ENCODE data around the gene STRN3.

GRCh38 chr14:30925254-30925653 lies 100.9 kb downstream of the STRN3 start:
- TF ChIP-seq CTCF (IDR thresholded peaks at IDR 0.05) = no peak
- no peak for TF ChIP-seq EZH2 (IDR thresholded peaks at IDR 0.05; ENCODE audit: borderline replicate concordance, insufficient read depth, low read depth, low read length, poor library complexity, severe bottlenecking)

Data from B cell (primary cell).